A172 (cell line): Measurements from ENCODE around the gene CNTNAP3B. TPM values are rescaled to one million over a fixed set of nuclear protein-coding genes. Genes with fewer than 3 reads are reported as not detected.
"Not testable (repeated sequence)": the region's sequence is repeated elsewhere in the genome, so short reads cannot be mapped to it uniquely, and the experiment has no call there.

Source experiments
- DNase-seq: peaks from one replicate; pipeline ENCODE4 v3.0.0-alpha.2; 2015; ENCODE audit warnings: low spot score
- total RNA-seq: library from RNA; depleted of rRNA; stranded (reverse); fragments of >200 nt; shearing (Covaris generic); gene quantifications from 2 replicates; pipeline ENCODE4 v1.2.3, GENCODE V29; 2014; rRNA removed

CNTNAP3B gene
- total RNA-seq, 1 experiment from 2014 or later, result 4.0 TPM

GRCh38 chr9:41977965-41978600 is 151.1 kb downstream of the CNTNAP3B start:
- not testable (repeated sequence) for DNase-seq

GRCh38 chr9:41974906-41975305 is 154.3 kb downstream of the CNTNAP3B start:
- not testable (repeated sequence) for DNase-seq

GRCh38 chr9:41953007-41953406 is 176.2 kb downstream of the CNTNAP3B start:
- not testable (repeated sequence) for DNase-seq

- DNase-seq, result not testable (repeated sequence)
Measured at GRCh38 chr9:41941738-41942137, 187.5 kb downstream of the CNTNAP3B start.

GRCh38 chr9:41938143-41938542 is 191.1 kb downstream of the CNTNAP3B start:
- not testable (repeated sequence) for DNase-seq

- not testable (repeated sequence) for DNase-seq
Measured at GRCh38 chr9:41935727-41936126, 193.5 kb downstream of the CNTNAP3B start.

- DNase-seq, result not testable (repeated sequence)
Measured at GRCh38 chr9:41929172-41929571, 200.1 kb downstream of the CNTNAP3B start.

GRCh38 chr9:41917374-41917773 is 211.9 kb downstream of the CNTNAP3B start:
- DNase-seq, result not testable (repeated sequence)

GRCh38 chr9:41905488-41905887 is 223.7 kb downstream of the CNTNAP3B start:
- DNase-seq, result not testable (repeated sequence)

- DNase-seq, result not testable (repeated sequence)
Measured at GRCh38 chr9:41902762-41903161, 226.5 kb downstream of the CNTNAP3B start.

GRCh38 chr9:41898720-41899343 is 230.4 kb downstream of the CNTNAP3B start:
- not testable (repeated sequence) for DNase-seq

GRCh38 chr9:41874557-41874956 is 254.7 kb downstream of the CNTNAP3B start:
- not testable (repeated sequence) for DNase-seq

- DNase-seq, result not testable (repeated sequence)
Measured at GRCh38 chr9:41855422-41855821, 273.8 kb downstream of the CNTNAP3B start.

GRCh38 chr9:41851848-41852740 is 277.1 kb downstream of the CNTNAP3B start:
- DNase-seq, result not testable (repeated sequence)

- not testable (repeated sequence) for DNase-seq
Measured at GRCh38 chr9:41847829-41848228, 281.4 kb downstream of the CNTNAP3B start.

Other genes starting within 250 kb of the CNTNAP3B start
- gene SPATA31A6, start 54.2 kb upstream of the CNTNAP3B start, total RNA-seq, result not detected in 2 replicates